GM11168 (cell line): ENCODE measurements around the gene MAGI2.
"Not testable (repeated sequence)": the region's sequence is repeated elsewhere in the genome, so short reads cannot be mapped to it uniquely, and the experiment has no call there.

Experiments used
- in situ Hi-C: fragments of 300-500 bp; cut with MboI; formaldehyde crosslinking; loops from one replicate; pipeline ENCODE4 v1.12.0; 2022; ENCODE audit warnings: low sequenced_read_pairs; ENCODE audit not compliant: unreplicated experiment

Gene MAGI2

GRCh38 chr7:78253850-78254725 is 1199.4 kb downstream of the MAGI2 start:
- in situ Hi-C loops: no loop called here

GRCh38 chr7:78248867-78249266 is 1204.6 kb downstream of the MAGI2 start:
- in situ Hi-C loops: no loop called here

- in situ Hi-C loops: no loop called here
Measured at GRCh38 chr7:78247910-78248689, 1205.4 kb downstream of the MAGI2 start.

- in situ Hi-C loops: not testable (repeated sequence)
Measured at GRCh38 chr7:78240179-78240578, 1213.3 kb downstream of the MAGI2 start.

- in situ Hi-C loops: no loop called here
Measured at GRCh38 chr7:78234634-78235033, 1218.8 kb downstream of the MAGI2 start.

- in situ Hi-C loops: no loop called here
Measured at GRCh38 chr7:78232806-78233205, 1220.7 kb downstream of the MAGI2 start.

GRCh38 chr7:78226059-78226719 is 1227.3 kb downstream of the MAGI2 start:
- in situ Hi-C loops: no loop called here

- in situ Hi-C loops: no loop called here
Measured at GRCh38 chr7:78225534-78225933, 1227.9 kb downstream of the MAGI2 start.

GRCh38 chr7:78224923-78225322 is 1228.5 kb downstream of the MAGI2 start:
- in situ Hi-C loops: no loop called here

- in situ Hi-C loops: no loop called here
Measured at GRCh38 chr7:78223598-78223997, 1229.9 kb downstream of the MAGI2 start.

GRCh38 chr7:78222001-78222751 is 1231.3 kb downstream of the MAGI2 start:
- in situ Hi-C loops: no loop called here

- in situ Hi-C loops: no loop called here
Measured at GRCh38 chr7:78220754-78221153, 1232.7 kb downstream of the MAGI2 start.

GRCh38 chr7:78218876-78219275 is 1234.6 kb downstream of the MAGI2 start:
- in situ Hi-C loops: no loop called here

GRCh38 chr7:78218051-78218450 is 1235.4 kb downstream of the MAGI2 start:
- in situ Hi-C loops: no loop called here

GRCh38 chr7:78215199-78215598 is 1238.3 kb downstream of the MAGI2 start:
- in situ Hi-C loops: no loop called here

GRCh38 chr7:78213402-78213801 is 1240.1 kb downstream of the MAGI2 start:
- in situ Hi-C loops: no loop called here

GRCh38 chr7:78212476-78213060 is 1240.9 kb downstream of the MAGI2 start:
- in situ Hi-C loops: no loop called here

GRCh38 chr7:78207269-78207668 is 1246.2 kb downstream of the MAGI2 start:
- in situ Hi-C loops: no loop called here

- in situ Hi-C loops: no loop called here
Measured at GRCh38 chr7:78206769-78207168, 1246.7 kb downstream of the MAGI2 start.
